Cardiac muscle cell (in vitro differentiated cells and primary cell): ENCODE data around the gene SRP14. TPM values are rescaled to one million over a fixed set of nuclear protein-coding genes. Genes with fewer than 3 reads are reported as not detected.
"Not testable (repeated sequence)": the region's sequence is repeated elsewhere in the genome, so short reads cannot be mapped to it uniquely, and the experiment has no call there.

Experiments used
- DNase-seq, 2 donors: peaks; one replicate each; pipeline versions ENCODE4 v3.0.0 to v3.0.0-alpha.2; 2010 to 2017; ENCODE audit warnings: low read depth in 1 of 2, low spot score in 1 of 2
- H3K27ac ChIP-seq: fragments of 200-600 bp; sonication (generic); 2 replicates; pipeline ENCODE4 v1.5.1; 2016
- H3K27me3 ChIP-seq: fragments of 200-600 bp; sonication (generic); 2 replicates; pipeline ENCODE4 v1.6.0; 2016; ENCODE audit warnings: control low read depth
- H3K36me3 ChIP-seq: fragments of 200-600 bp; sonication (generic); 2 replicates; pipeline ENCODE4 v1.5.1; 2016; ENCODE audit warnings: control low read depth
- H3K4me1 ChIP-seq: fragments of 200-600 bp; sonication (generic); 2 replicates; pipeline ENCODE4 v1.8.1; 2017; ENCODE audit warnings: low read depth, mild to moderate bottlenecking, mixed run types
- H3K4me3 ChIP-seq: fragments of 200-600 bp; sonication (generic); 2 replicates; pipeline ENCODE4 v1.5.1; 2016; ENCODE audit warnings: mild to moderate bottlenecking
- H3K9me3 ChIP-seq: fragments of 200-600 bp; sonication (generic); 2 replicates; pipeline ENCODE4 v1.5.1; 2017; ENCODE audit warnings: low read depth, mild to moderate bottlenecking, control low read depth
- CTCF ChIP-seq: IDR thresholded peaks from 2 replicates; pipeline ENCODE4 v1.5.1; 2012; ENCODE audit warnings: low read depth, mild to moderate bottlenecking, low read length
- polyA plus RNA-seq: library from polyadenylated mRNA; unstranded; fragments of >200 nt; fragmentation: Nextera tagmentation; extraction: Ambion mirVana; gene quantifications from 2 replicates; pipeline ENCODE4 v1.2.1, GENCODE V29; 2016
- total RNA-seq: library from RNA; depleted of rRNA; stranded (reverse); fragments of >200 nt; gene quantifications from 2 replicates; pipeline ENCODE4 v1.2.3, GENCODE V29; 2016

Gene SRP14
- total and polyA plus RNA-seq, 2 experiments from 2014 or later: 691 to 1,525 TPM

- no peak for DNase-seq
- TF ChIP-seq CTCF: no peak
- H3K9me3 ChIP-seq: no peaks in the 10 kb centered on the region
- H3K4me3 ChIP-seq: no peak overlapping the region
- peaks cover 30% of the 10 kb centered on the region for H3K36me3 ChIP-seq
- H3K27me3 ChIP-seq: no peaks in the 10 kb centered on the region
- no peak overlapping the region for H3K27ac ChIP-seq
- H3K4me1 ChIP-seq: no peaks in the 10 kb centered on the region
These were observed 42.0 kb downstream of the SRP14 start for GRCh38 chr15:39997031-39997430.

GRCh38 chr15:39996228-39996627 lies 42.8 kb downstream of the SRP14 start:
- H3K9me3 ChIP-seq, DNase-seq, H3K4me1 ChIP-seq, H3K27me3 ChIP-seq, H3K4me3 ChIP-seq, H3K27ac ChIP-seq: not testable (repeated sequence)
- H3K36me3 ChIP-seq: peaks cover 27% of the 10 kb centered on the region

- not testable (repeated sequence) for DNase-seq, H3K9me3 ChIP-seq
These were observed 46.0 kb downstream of the SRP14 start for GRCh38 chr15:39992953-39993352.

GRCh38 chr15:39990706-39991105 lies 48.3 kb downstream of the SRP14 start:
- Histone ChIP-seq H3K4me3 (no peak overlapping the region), H3K27ac (no peak overlapping the region), H3K4me1 (no peaks in the 10 kb centered on the region), H3K27me3 (no peaks in the 10 kb centered on the region), H3K9me3 (no peaks in the 10 kb centered on the region), H3K36me3 (peaks cover 44% of the 10 kb centered on the region)
- TF ChIP-seq CTCF: no peak
- DNase-seq: no peak

More at GRCh38 chr15:39992953-39993352, 46.0 kb downstream of the SRP14 start:
- not testable (repeated sequence) for H3K27me3 ChIP-seq, H3K4me1 ChIP-seq, H3K27ac ChIP-seq, H3K4me3 ChIP-seq
- H3K36me3 ChIP-seq: peaks cover 46% of the 10 kb centered on the region

GRCh38 chr15:39987821-39988220 lies 51.2 kb downstream of the SRP14 start:
- Histone ChIP-seq H3K4me3 (no peak overlapping the region), H3K27ac (no peak overlapping the region), H3K9me3 (no peaks in the 10 kb centered on the region), H3K36me3 (peaks cover 45% of the 10 kb centered on the region), H3K4me1 (no peaks in the 10 kb centered on the region), H3K27me3 (no peaks in the 10 kb centered on the region)
- no peak for TF ChIP-seq CTCF
- DNase-seq: no peak

Other genes starting within 250 kb of the SRP14 start
- gene GPR176, start 118.9 kb downstream of the SRP14 start, total RNA-seq: 3.2 and 5.6 TPM in 2 replicates
- gene GPR176, start 118.9 kb downstream of the SRP14 start, polyA plus RNA-seq: 1.4 and 5.9 TPM in 2 replicates
- gene EIF2AK4, start 105.1 kb downstream of the SRP14 start, total RNA-seq: 41.4 and 54.7 TPM in 2 replicates
- gene EIF2AK4, start 105.1 kb downstream of the SRP14 start, polyA plus RNA-seq: 60.6 and 74.9 TPM in 2 replicates
- 29.8 and 56.1 TPM in 2 replicates for gene BMF, start 69.7 kb upstream of the SRP14 start, total RNA-seq
- gene BMF, start 69.7 kb upstream of the SRP14 start, polyA plus RNA-seq: 8.1 and 26.0 TPM in 2 replicates
- 20.6 and 157 TPM in 2 replicates for gene BUB1B, start 121.9 kb upstream of the SRP14 start, total RNA-seq
- 10.1 and 41.0 TPM in 2 replicates for gene BUB1B, start 121.9 kb upstream of the SRP14 start, polyA plus RNA-seq
- 9.7 and 18.7 TPM in 2 replicates for gene PAK6, start 199.9 kb upstream of the SRP14 start, total RNA-seq
- gene PAK6, start 199.9 kb upstream of the SRP14 start, polyA plus RNA-seq: 4.2 and 8.3 TPM in 2 replicates
- gene ANKRD63, start 243.9 kb upstream of the SRP14 start, total RNA-seq: 24.4 and 104 TPM in 2 replicates
- 13.7 and 45.7 TPM in 2 replicates for gene ANKRD63, start 243.9 kb upstream of the SRP14 start, polyA plus RNA-seq